Muscle of arm (tissue), 12 donors: ENCODE results near the gene NFX1. TPM values are rescaled to one million over a fixed set of nuclear protein-coding genes. Genes with fewer than 3 reads are reported as not detected.
"Not testable (repeated sequence)": the region's sequence is repeated elsewhere in the genome, so short reads cannot be mapped to it uniquely, and the experiment has no call there.

Experiments
- DNase-seq: peaks from one replicate; pipeline ENCODE4 v3.0.0-alpha.2; 2013
- polyA plus RNA-seq, 12 donors: library from polyadenylated mRNA; unstranded; fragments of 120-200 nt; gene quantifications; one replicate each; pipeline ENCODE4 v1.2.1, GENCODE V29; 2013; ENCODE audit not compliant: insufficient read length in 12 of 12

Gene NFX1
- polyA plus RNA-seq, 12 donors, result 23.2 to 35.4 (median 27.8) TPM; not detected in 1

DNA sequence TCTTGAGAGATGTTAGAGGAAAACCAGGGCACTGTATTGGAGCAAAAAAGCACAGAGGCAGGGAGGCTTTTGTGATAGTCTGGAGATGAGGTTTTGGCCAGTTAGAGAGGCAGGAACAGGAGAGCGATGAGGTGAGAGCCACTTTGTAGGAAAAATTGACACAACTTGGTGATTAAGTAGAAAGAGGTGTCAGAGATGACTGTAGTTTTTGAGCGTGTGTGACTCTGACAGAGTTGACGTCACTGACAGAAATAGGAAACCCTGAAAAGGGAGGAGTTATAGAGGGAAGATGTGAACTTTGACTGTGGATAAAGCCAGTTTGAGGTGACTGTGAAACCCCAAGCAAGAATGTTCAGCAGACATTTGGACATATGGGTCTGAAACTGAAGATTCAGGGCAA lies 15.7 kb downstream of the NFX1 start:
- DNase-seq, result no peak

DNA sequence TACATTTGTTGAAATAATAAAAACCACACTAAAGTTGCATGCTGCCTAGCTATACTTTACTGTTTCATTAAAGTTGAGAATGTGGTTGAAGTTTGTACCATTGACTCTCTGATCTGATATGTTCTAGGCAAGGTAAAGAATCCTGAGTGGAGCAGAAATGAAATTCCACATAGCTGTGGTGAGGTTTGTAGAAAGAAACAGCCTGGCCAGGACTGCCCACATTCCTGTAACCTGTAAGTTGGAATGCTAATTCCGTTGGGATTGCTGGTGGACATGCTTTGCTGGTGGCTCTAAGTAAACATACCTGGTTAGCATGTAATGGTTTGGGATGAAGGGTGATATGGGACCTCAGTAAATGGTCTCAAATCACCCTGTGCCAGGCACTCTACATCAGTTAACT lies 16.8 kb downstream of the NFX1 start:
- DNase-seq, result no peak

DNA sequence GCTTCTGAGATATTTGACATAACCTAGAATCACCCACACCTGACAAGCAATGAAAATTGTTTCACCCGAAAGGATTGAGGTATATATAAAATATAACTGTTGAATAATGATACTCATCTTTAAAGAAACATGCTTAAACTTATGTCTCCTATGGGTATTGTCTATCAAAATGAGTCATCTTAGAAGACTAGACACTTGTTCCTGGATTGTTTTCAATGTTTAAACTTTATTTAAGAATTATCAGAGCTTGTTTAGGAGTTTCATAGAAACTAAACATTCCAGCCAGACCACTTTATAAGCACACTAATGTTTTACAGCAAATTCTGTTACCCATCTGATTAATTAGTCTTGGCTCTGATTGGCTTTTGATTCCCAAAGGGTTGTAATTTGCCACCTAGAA lies 19.6 kb downstream of the NFX1 start:
- no peak for DNase-seq

- no peak for DNase-seq
These were observed 20.4 kb downstream of the NFX1 start for GRCh38 chr9:33310748-33311147.

GRCh38 chr9:33311953-33312352 lies 21.6 kb downstream of the NFX1 start:
- DNase-seq, result no peak

GRCh38 chr9:33315371-33315770 lies 25.1 kb downstream of the NFX1 start:
- DNase-seq, result no peak

- DNase-seq, result not testable (repeated sequence)
These were observed 26.8 kb downstream of the NFX1 start for GRCh38 chr9:33317136-33317535.

GRCh38 chr9:33318225-33318624 lies 27.9 kb downstream of the NFX1 start:
- no peak for DNase-seq

DNA sequence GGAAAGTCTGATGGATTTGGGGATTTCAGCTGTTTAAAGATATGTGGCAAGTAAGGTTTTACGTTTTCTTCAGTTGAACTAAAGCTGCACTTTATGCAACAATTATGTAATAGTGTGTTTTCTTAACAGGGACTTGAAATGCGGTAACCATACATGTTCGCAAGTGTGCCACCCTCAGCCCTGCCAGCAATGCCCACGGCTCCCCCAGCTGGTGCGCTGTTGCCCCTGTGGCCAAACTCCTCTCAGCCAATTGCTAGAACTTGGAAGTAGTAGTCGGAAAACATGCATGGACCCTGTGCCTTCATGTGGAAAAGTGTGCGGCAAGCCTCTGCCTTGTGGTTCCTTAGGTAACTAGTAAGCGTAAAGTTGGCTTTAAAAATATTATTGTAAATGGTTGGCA lies 28.5 kb downstream of the NFX1 start:
- DNase-seq, result no peak

DNA sequence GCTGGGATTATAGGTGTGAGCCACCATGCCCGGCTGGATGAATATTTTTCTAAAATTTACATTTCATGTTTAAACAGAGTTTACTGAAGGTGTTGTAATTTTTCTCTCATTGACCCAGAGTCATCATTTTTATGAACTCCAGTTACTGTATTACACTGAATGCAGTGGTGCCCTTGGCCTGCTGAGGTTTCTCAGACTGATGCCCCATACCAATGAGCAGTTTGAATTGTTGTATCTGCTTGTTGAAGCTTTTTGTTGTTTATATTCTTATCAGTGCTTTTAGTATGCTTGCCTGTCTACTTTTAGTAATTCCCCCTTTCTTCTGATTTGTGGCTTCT lies 29.9 kb downstream of the NFX1 start:
- DNase-seq, result no peak

- DNase-seq, result peak; percentile 25
These were observed 30.4 kb downstream of the NFX1 start for GRCh38 chr9:33320568-33321261.

DNA sequence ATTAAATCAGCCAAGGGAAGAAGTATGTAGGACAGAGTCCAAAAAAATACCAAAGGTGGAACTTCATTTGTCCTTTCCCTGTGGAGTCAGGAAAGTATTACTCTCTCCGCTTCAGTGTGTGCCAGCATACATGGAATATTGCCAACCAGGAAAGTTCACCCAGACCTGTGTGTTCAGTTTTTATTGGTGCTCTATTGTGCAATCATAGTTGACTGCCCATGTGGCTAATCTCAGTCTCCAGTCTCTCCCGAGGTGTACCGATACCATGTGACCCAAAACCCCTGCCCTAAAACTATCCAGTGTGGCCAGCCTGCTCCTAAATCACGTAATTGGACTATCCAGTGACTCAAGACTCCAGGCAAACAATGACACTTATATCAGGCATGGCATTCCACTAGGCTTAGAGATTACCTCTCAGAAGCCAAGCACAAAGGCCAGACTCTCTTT lies 38.8 kb downstream of the NFX1 start:
- no peak for DNase-seq

DNA sequence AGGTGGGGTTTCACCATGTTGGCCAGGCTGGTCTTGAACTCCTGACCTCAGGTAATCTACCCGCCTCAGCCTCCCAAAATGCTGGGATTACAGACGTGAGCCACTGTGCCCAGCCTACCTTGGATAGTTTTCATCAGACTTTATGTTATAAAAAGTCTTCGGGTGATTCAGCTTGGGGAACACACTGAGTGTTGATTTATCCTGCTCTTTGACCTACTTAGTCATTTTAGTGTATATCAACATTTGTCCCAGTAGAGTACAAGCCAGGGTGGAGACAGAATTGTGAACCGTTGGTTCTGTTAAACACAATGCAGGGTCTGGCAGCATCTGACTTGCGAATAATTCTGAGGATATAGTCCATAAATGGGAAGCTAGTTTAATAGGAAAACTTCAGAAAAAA lies 39.7 kb downstream of the NFX1 start:
- no peak for DNase-seq

- DNase-seq, result no peak
These were observed 41.1 kb downstream of the NFX1 start for GRCh38 chr9:33331377-33331891.

GRCh38 chr9:33332011-33332410 lies 41.7 kb downstream of the NFX1 start:
- no peak for DNase-seq

GRCh38 chr9:33332956-33333355 lies 42.6 kb downstream of the NFX1 start:
- not testable (repeated sequence) for DNase-seq

- no peak for DNase-seq
These were observed 49.9 kb downstream of the NFX1 start for GRCh38 chr9:33340186-33340585.

DNA sequence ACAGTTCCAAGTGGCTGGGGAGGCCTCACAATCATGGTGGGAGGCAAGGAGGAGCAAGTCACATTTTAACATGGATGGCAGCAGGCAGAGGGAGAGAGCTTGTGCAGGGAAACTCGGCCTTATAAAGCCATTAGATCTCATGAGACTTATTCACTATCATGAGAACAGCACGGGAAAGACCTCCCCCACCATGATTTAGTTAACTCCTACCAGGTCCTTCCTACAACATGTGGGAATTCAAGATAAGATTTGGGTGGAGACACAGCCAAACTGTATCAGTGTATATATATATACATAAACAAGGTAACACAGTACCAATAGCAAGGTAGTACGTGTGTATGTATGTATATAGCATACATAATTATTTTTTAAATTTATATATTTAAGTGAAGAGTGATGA lies 50.9 kb downstream of the NFX1 start:
- DNase-seq, result no peak

DNA sequence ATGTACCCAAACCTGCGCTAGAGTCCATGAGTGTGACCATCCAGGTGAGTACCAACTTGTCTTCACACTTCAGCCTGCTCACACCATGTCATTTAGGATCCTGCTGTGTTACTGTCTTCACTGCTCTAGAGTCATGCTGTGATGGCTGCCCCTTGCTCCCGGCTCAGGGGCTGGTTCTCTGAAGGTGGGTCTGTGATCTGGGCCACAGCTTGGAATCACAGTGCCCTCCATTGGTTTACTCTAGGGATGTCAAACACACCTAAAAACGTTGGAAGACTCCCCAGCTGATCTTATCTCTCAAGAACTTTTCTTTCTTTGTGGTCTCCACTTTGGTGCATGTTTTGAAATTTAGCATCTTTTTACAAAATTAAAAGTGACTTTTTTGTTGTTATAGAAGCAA lies 53.8 kb downstream of the NFX1 start:
- DNase-seq, result no peak

DNA sequence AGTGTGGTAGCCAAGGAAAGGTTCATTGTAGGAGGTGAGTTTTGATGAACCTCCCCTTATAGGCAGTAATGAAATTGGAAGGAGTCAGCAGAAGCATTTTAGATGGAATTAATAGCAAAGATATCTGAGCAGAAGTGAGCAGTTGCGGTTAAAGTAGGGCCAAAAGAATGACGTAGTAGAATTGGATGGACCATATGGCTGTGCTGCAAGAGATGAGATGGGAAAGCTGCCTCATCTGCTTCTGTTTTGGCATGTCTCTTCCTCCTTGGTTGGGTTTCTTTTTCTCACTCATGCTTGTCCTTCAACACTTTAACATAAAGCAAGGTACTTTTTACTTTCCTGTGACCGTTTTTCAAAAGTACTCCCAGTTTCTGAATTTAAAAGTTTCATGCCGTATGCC lies 56.2 kb downstream of the NFX1 start:
- peak; percentile 12 for DNase-seq

DNA sequence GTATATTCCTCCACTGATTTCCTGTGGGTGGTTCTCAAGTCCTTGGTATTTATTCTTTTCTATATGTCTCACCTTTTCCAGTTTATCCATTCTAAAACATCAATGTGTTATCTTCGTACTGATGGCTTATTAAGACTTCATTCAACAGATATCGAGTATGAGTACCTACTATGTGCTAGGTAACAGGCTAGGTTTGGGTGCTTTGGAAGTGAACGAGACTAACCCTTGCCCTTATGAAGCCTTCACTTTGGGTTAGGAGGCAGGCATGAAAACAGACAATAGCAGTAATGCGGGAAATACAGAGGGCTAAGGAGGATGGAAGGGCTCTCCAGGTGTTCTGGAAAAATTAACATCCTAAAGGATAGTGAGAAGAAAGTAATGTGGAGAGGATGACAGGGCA lies 58.7 kb downstream of the NFX1 start:
- no peak for DNase-seq

- DNase-seq, result no peak
These were observed 59.4 kb downstream of the NFX1 start for GRCh38 chr9:33349743-33350142.

GRCh38 chr9:33350310-33350709 lies 60.0 kb downstream of the NFX1 start:
- peak; percentile 71 for DNase-seq

DNA sequence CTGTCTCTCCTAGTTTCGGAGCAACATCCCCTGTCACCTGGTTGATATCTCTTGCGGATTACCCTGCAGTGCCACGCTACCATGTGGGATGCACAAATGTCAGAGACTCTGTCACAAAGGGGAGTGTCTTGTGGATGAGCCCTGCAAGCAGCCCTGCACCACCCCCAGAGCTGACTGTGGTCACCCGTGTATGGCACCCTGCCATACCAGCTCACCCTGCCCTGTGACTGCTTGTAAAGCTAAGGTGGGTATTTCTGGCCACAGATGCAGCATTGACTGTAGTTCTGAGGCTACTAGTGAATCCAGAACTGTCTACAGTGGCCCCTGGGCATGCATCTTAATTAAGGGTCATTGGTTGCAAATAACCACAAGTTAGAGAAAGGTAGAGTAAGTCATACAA lies 61.2 kb downstream of the NFX1 start:
- no peak for DNase-seq
